Measurements from ENCODE around the gene SOX10.
"Not testable (repeated sequence)": the region's sequence is repeated elsewhere in the genome, so short reads cannot be mapped to it uniquely, and the experiment has no call there.

Gene SOX10

DNA sequence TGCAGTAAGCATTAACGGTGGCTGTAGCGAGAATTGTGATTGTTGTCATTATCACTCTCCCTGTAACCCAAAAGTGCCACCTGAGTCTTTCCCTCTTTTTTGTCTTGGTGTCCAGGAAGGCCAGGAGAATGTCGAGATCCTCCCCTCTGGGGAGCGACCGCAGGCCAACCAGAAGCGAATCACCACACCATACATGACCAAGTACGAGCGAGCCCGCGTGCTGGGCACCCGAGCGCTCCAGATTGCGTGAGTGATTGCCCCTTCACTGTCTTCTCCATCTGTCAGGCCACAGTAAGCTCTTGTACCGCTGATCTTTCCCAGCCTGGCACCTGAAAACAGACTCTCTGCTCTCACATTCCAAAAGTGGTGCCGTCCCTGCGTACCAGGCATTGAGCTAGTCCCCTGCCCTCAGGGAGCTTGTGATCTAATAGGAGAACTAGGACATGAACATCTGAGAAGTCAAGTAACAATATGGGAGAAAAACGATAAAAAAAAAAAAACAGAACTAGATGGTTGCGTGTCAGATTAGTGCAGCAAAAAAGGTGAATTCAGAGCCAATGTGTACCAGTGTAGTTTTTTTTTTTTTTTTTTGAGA is 25.0 kb downstream of the SOX10 start:
- no peak for DNase-seq

- no peak for DNase-seq
Observed at GRCh38 chr22:37957232-37957631, 27.1 kb downstream of the SOX10 start.

DNA sequence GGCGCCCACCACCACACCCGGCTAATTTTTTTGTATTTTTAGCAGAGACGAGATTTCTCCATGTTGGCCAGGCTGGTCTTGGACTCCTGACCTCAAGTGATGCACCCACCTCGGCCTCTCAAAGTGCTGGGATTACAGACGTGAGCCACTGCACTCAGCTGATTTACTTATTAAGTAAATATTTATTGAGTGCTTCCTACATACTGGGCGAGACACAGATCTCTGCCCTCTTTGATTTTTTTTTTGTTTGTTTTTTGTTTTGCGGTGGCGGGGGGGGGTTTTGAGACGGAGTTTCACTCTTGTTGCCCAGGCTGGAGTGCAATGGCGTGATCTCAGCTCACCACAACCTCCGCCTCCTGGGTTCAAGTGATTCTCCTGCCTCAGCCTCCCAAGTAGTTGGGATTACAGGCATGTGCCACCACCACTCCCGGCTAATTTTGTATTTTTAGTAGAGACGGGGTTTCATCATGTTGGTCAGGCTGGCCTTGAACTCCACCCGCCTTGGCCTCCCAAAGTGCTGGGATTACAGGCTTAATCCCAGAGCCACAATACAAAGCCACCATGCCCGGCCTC is 28.4 kb downstream of the SOX10 start:
- DNase-seq: not testable (repeated sequence)

- no peak for DNase-seq
Observed at GRCh38 chr22:37954686-37955085, 29.7 kb downstream of the SOX10 start.

GRCh38 chr22:37953437-37954179 is 30.7 kb downstream of the SOX10 start, which contains the start of the genes C22orf23 and POLR2F:
C22orf23 (minus strand) TSS chr22:37953601; CDS start chr22:37953149, 452 bp downstream.
POLR2F (plus strand) TSS chr22:37953699; CDS start chr22:37953788, 89 bp downstream.
- peak; percentile 85 for DNase-seq

DNA sequence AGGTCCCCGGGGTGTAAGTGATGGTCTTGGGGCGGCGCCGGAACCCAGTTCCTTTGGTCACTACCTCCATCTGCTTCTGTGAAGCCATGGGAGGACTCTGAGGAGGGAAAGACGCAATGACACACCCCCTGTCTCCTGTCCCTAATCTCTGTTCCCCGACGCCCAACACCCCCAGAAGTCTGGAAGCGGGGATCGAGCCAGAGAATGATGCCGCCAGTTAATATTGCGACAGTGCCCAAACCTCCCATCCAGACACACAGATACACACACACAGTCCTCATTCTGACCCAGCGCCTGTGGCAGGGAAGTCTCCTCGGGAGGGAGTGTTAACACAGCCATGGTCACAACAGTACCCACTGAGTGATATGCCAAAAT is 31.3 kb downstream of the SOX10 start:
- peak; percentile 16 for DNase-seq

- DNase-seq: not testable (repeated sequence)
Observed at GRCh38 chr22:37952629-37953028, 31.7 kb downstream of the SOX10 start.

GRCh38 chr22:37951305-37951704 is 33.0 kb downstream of the SOX10 start:
- no peak for DNase-seq

- not testable (repeated sequence) for DNase-seq
Observed at GRCh38 chr22:37947142-37947795, 37.1 kb downstream of the SOX10 start.

GRCh38 chr22:37944423-37944822 is 39.9 kb downstream of the SOX10 start:
- not testable (repeated sequence) for DNase-seq

DNA sequence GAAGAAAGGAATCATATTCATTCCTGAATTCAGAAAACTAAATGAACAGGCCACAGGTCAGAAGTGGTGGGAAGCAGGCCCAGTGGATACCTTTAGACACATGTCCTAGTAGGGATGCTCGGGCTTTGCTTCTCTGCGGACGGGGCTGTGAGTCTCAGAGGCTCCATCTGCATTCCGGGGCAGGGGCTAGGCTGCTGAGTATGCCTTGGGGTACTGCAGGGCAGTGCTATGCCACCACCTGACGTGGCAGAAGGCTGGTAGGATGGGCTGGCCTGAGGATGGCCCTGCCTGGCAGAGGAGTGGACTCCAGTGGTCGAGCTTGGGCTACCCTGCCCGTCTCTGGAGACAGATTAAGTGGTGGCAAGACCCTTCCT is 40.5 kb downstream of the SOX10 start:
- no peak for DNase-seq

GRCh38 chr22:37943136-37943824 is 41.1 kb downstream of the SOX10 start:
- no peak for DNase-seq

GRCh38 chr22:37942133-37942532 is 42.2 kb downstream of the SOX10 start:
- no peak for DNase-seq

- no peak for DNase-seq
Observed at GRCh38 chr22:37940698-37941376, 43.5 kb downstream of the SOX10 start.

DNA sequence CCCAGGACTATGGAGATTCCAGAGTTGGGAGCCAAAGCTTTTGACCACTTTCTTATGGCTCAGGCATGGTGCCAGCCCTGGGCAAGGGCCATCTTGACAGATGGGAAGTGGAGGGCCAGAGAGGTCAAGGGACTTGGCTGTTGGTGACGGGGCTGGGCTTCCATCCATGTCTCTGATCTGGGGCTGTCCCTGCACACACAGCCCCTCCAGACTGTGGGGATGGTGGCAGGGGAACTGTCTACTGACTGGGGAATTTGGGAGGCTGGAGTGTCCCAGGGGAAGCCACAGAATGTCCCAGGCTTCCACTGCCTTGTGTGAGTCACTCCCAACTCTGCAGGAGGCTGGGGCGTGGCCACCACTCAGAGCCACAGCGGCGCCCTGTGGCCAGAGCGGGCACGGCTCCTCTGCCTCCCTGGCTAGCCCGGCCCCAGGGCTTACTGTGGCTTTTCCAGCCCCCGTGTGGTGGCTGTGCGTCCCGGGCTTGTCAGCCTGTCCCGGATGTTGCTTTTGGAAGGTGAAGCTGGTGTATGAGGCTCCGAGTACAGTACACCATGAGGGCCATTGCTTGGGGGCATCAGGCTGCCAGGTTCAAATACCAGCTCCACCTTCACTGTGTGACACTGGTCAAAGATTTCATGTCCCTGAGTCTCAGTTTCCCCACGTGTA is 50.5 kb downstream of the SOX10 start:
- DNase-seq: peak; percentile 58

GRCh38 chr22:37932821-37933578 is 51.4 kb downstream of the SOX10 start:
- DNase-seq: no peak

DNA sequence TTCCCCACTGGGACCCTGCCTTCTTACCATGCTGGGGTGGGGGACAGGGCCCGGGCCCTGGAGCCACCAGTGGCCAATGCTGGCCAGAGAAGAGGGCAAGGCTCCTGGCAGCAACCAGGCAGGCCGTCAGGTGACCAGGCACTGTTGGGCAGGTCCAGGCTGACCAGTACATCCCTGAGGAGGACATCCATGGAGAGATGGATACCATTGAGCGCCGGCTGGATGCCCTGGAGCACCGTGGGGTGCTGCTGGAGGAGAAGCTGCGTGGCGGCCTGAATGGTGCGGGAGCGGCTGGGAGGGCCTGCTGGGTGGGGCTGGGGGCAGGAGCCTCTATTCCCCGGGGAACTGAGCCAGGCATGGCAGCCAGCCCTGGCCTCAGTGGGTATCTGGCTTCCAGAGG is 52.0 kb downstream of the SOX10 start:
- no peak for DNase-seq

GRCh38 chr22:37931893-37932389 is 52.4 kb downstream of the SOX10 start:
- DNase-seq: no peak

- DNase-seq: no peak
Observed at GRCh38 chr22:37930952-37931440, 53.4 kb downstream of the SOX10 start.

DNA sequence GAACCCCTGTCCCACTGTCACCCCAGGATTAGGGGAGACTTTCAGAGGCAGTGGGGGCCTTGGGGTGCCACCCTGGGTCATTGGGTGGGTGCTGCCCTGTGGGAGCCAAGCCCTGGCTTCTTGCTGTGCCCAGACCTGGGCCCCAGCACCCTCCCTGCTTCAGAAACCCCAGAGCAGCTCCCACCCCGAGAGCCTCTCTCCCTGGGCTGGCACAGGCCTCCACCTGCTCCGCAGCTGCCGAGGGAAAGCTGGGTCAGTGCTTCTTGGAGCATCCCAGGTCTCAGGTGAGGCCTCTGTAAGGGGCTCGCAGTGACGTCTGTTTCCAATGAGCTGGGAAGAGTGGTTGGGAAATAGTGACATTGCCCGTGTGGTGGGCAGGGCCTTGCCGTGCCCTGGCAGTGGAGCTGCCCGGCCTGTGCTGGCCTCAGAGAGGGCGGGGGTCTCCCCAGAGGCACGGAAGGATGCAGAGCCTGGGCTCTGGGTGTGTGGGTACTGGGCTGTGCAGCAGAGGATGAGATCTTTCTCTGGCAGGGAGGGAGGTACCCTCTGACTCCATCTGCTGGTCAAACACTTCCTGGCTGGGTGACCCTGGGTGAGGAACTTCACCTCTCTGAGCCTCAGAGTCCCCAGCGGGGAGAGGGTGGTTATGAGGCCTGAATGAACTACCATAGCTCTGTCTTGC is 53.9 kb downstream of the SOX10 start:
- DNase-seq: peak; percentile 9
